Lower lobe of right lung (tissue), 2 donors: Measurements from ENCODE around the gene IL6ST. TPM values are rescaled to one million over a fixed set of nuclear protein-coding genes. Genes with fewer than 3 reads are reported as not detected.
"Not testable (repeated sequence)": the region's sequence is repeated elsewhere in the genome, so short reads cannot be mapped to it uniquely, and the experiment has no call there.

Source experiments
- ATAC-seq, 2 donors: fragments of 200-7000 bp; cut with Tn5 transposase; one replicate each; pipeline ENCODE4 v1.9.1; 2020 to 2022; ENCODE audit warnings: mild to moderate bottlenecking in 2 of 2, moderate library complexity in 2 of 2
- DNase-seq: peaks from one replicate; pipeline ENCODE4 v3.0.0-alpha.2; 2020
- H3K27ac ChIP-seq: fragments of 200-600 bp; one replicate; pipeline ENCODE4 v1.8.0; 2022
- H3K27me3 ChIP-seq: fragments of 200-600 bp; one replicate; pipeline ENCODE4 v1.8.0; 2022; ENCODE audit warnings: low read depth
- H3K36me3 ChIP-seq: fragments of 200-600 bp; one replicate; pipeline ENCODE4 v1.8.0; 2022; ENCODE audit warnings: mild to moderate bottlenecking
- H3K4me1 ChIP-seq: fragments of 200-600 bp; one replicate; pipeline ENCODE4 v1.8.0; 2022
- H3K4me3 ChIP-seq: fragments of 200-600 bp; one replicate; pipeline ENCODE4 v1.8.0; 2022; ENCODE audit warnings: mild to moderate bottlenecking
- H3K9me3 ChIP-seq: fragments of 200-600 bp; one replicate; pipeline ENCODE4 v1.8.0; 2022
- intact Hi-C: fragments of 100-400 bp; cut with DNase I; formaldehyde crosslinking; loops from one replicate; pipeline ENCODE4 v1.11.0; 2022
- total RNA-seq: library from RNA; stranded (reverse); fragmentation: NEBNext Ultra II Directional; extraction: Animal tissue kit (Norgen Biotek cat#: 25700); gene quantifications from one replicate; pipeline ENCODE4 v1.2.1, GENCODE V29; 2021
- TF ChIP-seq, protein P1 (sequence below): fragments of 200-600 bp; IDR thresholded peaks from one replicate; pipeline ENCODE4 v1.8.0; 2022; ENCODE audit warnings: antibody characterized with exemption, mild to moderate bottlenecking
- donor health status: DM: no; HTN: yes; CAD: no; lungs with severe emphysema.

The IL6ST gene
- total RNA-seq, 1 donor from 2014 or later: 353 TPM

DNA sequence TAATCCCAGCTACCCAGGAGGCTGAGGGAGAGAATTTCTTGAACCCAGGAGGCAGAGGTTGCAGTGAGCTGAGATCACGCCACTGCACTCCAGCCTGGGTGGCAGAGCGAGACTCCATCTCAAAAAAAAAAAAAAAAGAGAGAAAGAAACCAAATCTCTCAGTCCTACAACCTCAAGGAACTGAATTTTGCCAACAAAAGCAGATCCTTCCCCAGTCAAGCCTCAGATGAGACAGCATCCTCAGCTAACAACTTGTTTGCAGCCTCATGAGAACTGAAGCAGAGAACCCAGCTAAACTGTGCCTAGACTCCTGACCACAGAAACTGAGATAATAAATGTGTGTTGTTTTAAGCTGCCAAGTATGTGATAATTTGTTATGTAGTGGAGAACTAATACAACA, 7.5 kb upstream of the IL6ST start:
- Histone ChIP-seq H3K27ac (no peak overlapping the region), H3K36me3 (no peaks in the 10 kb centered on the region), H3K9me3 (no peaks in the 10 kb centered on the region), H3K27me3 (no peaks in the 10 kb centered on the region), H3K4me3 (no peak overlapping the region), H3K4me1 (no peaks in the 10 kb centered on the region)
- ATAC-seq (no peak), DNase-seq (no peak)
- intact Hi-C loops: no loop called here
- TF ChIP-seq, protein P1, sequence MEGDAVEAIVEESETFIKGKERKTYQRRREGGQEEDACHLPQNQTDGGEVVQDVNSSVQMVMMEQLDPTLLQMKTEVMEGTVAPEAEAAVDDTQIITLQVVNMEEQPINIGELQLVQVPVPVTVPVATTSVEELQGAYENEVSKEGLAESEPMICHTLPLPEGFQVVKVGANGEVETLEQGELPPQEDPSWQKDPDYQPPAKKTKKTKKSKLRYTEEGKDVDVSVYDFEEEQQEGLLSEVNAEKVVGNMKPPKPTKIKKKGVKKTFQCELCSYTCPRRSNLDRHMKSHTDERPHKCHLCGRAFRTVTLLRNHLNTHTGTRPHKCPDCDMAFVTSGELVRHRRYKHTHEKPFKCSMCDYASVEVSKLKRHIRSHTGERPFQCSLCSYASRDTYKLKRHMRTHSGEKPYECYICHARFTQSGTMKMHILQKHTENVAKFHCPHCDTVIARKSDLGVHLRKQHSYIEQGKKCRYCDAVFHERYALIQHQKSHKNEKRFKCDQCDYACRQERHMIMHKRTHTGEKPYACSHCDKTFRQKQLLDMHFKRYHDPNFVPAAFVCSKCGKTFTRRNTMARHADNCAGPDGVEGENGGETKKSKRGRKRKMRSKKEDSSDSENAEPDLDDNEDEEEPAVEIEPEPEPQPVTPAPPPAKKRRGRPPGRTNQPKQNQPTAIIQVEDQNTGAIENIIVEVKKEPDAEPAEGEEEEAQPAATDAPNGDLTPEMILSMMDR: no peak

DNA sequence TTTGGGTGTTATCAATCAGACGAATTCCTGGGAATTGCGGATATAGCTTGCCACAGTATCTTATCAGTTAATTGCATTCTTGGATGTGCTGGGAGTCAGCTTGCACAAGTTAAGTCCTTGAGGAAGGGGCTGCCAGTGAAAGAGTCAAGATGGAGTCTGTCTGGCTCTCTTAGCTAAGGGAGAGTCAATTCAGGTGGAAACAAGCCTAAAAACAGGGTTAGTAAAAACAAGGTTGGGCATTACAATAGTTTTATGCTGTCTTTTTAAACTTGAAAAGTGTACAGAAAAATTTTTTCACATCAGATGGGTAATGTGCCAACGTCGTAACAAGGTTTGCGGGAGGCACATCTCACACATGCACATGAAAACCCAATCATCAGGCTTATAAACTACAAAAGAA, 5.5 kb upstream of the IL6ST start:
- ATAC-seq, intact Hi-C loops: not testable (repeated sequence)

DNA sequence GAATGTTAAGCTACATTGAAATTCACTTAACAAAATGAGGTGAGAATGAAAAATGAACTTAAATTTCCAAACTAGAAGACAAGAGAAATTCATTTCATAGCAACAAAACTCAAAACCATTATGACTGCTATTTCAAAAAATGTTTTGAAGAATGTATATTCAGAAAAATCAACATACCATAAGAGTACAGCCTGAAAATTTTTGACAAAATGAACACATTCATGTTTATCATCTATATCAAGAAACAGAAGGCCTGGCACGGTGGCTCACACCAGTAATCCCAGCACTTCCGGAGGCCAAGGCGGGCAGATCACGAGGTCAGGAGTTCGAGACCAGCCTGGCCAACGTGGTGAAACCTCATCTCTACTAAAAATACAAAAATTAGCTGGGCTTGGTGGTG, 4.2 kb upstream of the IL6ST start:
- ATAC-seq (no peak), DNase-seq (no peak)
- H3K36me3 ChIP-seq: no peaks in the 10 kb centered on the region
- TF ChIP-seq, protein P1: no peak
- no peaks in the 10 kb centered on the region for H3K9me3 ChIP-seq
- intact Hi-C loops: no loop called here
- no peak overlapping the region for H3K27ac ChIP-seq
- H3K4me1 ChIP-seq: peaks cover 13% of the 10 kb centered on the region
- no peak overlapping the region for H3K4me3 ChIP-seq
- H3K27me3 ChIP-seq: no peaks in the 10 kb centered on the region

More for the DNA sequence above, 5.5 kb upstream of the IL6ST start:
- H3K9me3 ChIP-seq, H3K27ac ChIP-seq, H3K27me3 ChIP-seq, H3K4me3 ChIP-seq, DNase-seq, H3K36me3 ChIP-seq: not testable (repeated sequence)
- peaks cover 13% of the 10 kb centered on the region for H3K4me1 ChIP-seq

DNA sequence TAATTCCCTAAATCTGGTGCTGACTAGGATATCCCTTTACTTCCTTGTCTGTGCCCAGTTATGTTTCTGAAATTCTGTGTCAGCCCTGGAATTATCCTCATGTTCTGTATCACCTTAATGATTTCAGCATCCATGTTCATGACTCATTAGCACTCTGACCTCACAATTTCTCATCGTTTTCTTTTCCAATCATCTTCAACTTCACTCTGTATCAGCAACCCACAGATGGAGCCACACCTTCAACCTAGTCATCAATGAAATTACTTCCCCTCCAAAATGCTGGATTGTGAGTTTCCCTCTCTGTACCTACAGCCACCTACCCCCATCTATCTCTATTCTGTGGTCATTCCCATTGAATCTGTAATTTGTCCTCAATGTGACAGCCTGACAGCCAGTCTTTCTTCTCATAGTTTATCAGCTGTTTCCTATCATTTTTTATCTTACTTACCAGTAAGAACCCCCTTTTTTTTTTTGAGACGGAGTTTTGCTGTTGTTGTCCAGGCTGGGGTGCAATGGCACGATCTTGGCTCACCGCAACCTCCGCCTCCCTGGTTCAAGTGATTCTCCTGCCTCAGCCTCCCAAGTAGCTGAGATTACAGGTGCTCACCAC, 3.1 kb upstream of the IL6ST start:
- TF ChIP-seq, protein P1: no peak
- no peak overlapping the region for H3K27ac ChIP-seq

DNA sequence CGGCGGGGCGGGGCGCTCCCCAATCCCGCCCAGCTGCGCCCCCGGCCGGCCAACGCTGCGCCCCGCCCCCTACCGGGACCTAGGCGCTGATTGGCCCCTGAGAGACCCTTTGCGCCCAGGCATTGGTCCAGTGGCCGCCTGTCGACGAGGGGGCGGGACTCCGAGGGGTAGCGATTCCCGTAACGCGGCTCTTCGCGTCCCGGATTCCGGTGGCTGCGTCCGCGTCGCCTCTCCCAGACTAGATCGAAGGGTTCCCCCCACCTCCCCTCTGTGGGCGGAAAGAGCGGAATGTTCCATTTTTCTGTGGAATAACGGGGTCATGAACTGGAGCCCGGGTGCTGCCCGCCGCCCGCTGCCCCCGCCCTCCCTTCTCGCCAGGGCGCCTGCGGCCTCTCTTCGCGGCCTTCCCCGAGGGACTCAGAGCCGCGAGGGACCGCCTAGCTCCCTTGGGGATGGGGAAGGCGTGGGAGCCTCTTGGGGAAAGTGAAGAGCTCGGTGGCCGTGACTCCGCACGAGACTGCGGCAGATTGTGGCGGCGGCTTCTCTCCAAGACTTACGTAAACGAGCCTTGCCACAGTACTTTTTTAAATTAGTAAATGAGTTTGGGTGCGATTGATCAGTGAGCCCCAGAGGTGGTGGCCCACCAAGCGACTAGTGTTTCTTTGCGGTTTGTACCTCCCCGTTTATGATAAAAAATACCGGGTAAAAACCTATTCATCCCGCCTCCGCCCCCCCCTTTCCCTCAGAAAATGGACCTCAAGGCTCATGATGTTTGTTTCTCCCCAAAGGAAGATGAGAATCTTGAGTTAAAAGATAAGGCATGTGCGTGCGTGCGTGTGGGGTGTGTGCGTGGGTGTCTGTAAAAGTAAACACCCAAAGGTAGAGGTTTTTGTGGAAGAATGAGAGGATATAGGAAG, 493 bp upstream of the IL6ST start:
- Histone ChIP-seq H3K36me3 (no peaks in the 10 kb centered on the region), H3K27me3 (no peaks in the 10 kb centered on the region), H3K4me1 (peaks cover 26% of the 10 kb centered on the region), H3K27ac (peak overlapping the region; percentile 99), H3K4me3 (peak overlapping the region; percentile 78), H3K9me3 (no peaks in the 10 kb centered on the region)
- intact Hi-C loops: no loop called here
- ATAC-seq: peak; percentile 97 to 99
- peak; percentile 97 for DNase-seq
- TF ChIP-seq, protein P1: peak; percentile 30

More for the DNA sequence above, 3.1 kb upstream of the IL6ST start:
- Histone ChIP-seq H3K4me1 (peaks cover 13% of the 10 kb centered on the region), H3K9me3 (no peaks in the 10 kb centered on the region), H3K4me3 (no peak overlapping the region), H3K36me3 (no peaks in the 10 kb centered on the region), H3K27me3 (no peaks in the 10 kb centered on the region)
- intact Hi-C loops: no loop called here
- ATAC-seq (no peak), DNase-seq (no peak)
